ENCODE data around the gene DGCR6L.
"Not testable (repeated sequence)": the region's sequence is repeated elsewhere in the genome, so short reads cannot be mapped to it uniquely, and the experiment has no call there.

The DGCR6L gene

GRCh38 chr22:20275836-20276235 lies 44.0 kb downstream of the DGCR6L start:
- DNase-seq (ENCODE audit: low spot score): no peak

- not testable (repeated sequence) for DNase-seq (ENCODE audit: low spot score)
These were observed 44.5 kb downstream of the DGCR6L start for GRCh38 chr22:20275325-20275724.

- DNase-seq (ENCODE audit: low spot score): not testable (repeated sequence)
These were observed 45.5 kb downstream of the DGCR6L start for GRCh38 chr22:20274374-20274773.

- no peak for DNase-seq (ENCODE audit: low spot score)
These were observed 46.1 kb downstream of the DGCR6L start for GRCh38 chr22:20273758-20274181.

GRCh38 chr22:20272700-20273099 lies 47.2 kb downstream of the DGCR6L start:
- no peak for DNase-seq (ENCODE audit: low spot score)

GRCh38 chr22:20272174-20272573 lies 47.7 kb downstream of the DGCR6L start:
- no peak for DNase-seq (ENCODE audit: low spot score)

GRCh38 chr22:20271114-20271994 lies 48.5 kb downstream of the DGCR6L start:
- DNase-seq (ENCODE audit: low spot score): no peak

GRCh38 chr22:20270190-20271113 lies 49.4 kb downstream of the DGCR6L start:
- not testable (repeated sequence) for DNase-seq (ENCODE audit: low spot score)

GRCh38 chr22:20269673-20270072 lies 50.2 kb downstream of the DGCR6L start:
- not testable (repeated sequence) for DNase-seq (ENCODE audit: low spot score)

GRCh38 chr22:20269201-20269600 lies 50.7 kb downstream of the DGCR6L start:
- DNase-seq (ENCODE audit: low spot score): not testable (repeated sequence)

GRCh38 chr22:20268279-20269012 lies 51.4 kb downstream of the DGCR6L start, which contains the start of gene RTN4R:
RTN4R (minus strand) TSS chr22:20268318; CDS start chr22:20268092, 226 bp downstream.
- peak; percentile 41 for DNase-seq (ENCODE audit: low spot score)

- no peak for DNase-seq (ENCODE audit: low spot score)
These were observed 52.2 kb downstream of the DGCR6L start for GRCh38 chr22:20267441-20268278.

- DNase-seq (ENCODE audit: low spot score): not testable (repeated sequence)
These were observed 53.0 kb downstream of the DGCR6L start for GRCh38 chr22:20266667-20267440.

- DNase-seq (ENCODE audit: low spot score): not testable (repeated sequence)
These were observed 53.8 kb downstream of the DGCR6L start for GRCh38 chr22:20265772-20266666.

- DNase-seq (ENCODE audit: low spot score): no peak
These were observed 55.0 kb downstream of the DGCR6L start for GRCh38 chr22:20264614-20265452.
